Heart left ventricle (tissue), 16 donors: ENCODE data around the gene ACRV1. TPM values are rescaled to one million over a fixed set of nuclear protein-coding genes. Genes with fewer than 3 reads are reported as not detected.

Experiments
- ATAC-seq, 4 donors: fragments of 200-7000 bp; cut with Tn5 transposase; one replicate each; pipeline ENCODE4 v1.9.1; 2020 to 2022; ENCODE audit warnings: moderate library complexity in 4 of 4, mild to moderate bottlenecking in 3 of 4, moderate number of reproducible peaks in 1 of 4
- DNase-seq, 5 donors: peaks; one replicate each; pipeline ENCODE4 v3.0.0-alpha.2; 2020
- H3K27ac ChIP-seq, 12 donors: fragments of 200-600 bp; sonication (generic) in 4 of 12; one replicate each; pipeline versions ENCODE4 v1.5.0 to v1.8.0; 2016 to 2022; ENCODE audit warnings: mild to moderate bottlenecking in 2 of 12
- H3K27me3 ChIP-seq, 9 donors: fragments of 200-600 bp; sonication (generic) in 2 of 9; one replicate each; pipeline versions ENCODE4 v1.5.1 to v1.8.0; 2016 to 2022; ENCODE audit warnings: mild to moderate bottlenecking in 3 of 9
- H3K36me3 ChIP-seq, 9 donors: fragments of 200-600 bp; sonication (generic) in 2 of 9; one replicate each; pipeline versions ENCODE4 v1.5.0 to v1.8.0; 2018 to 2022; ENCODE audit warnings: mild to moderate bottlenecking in 2 of 9
- H3K4me1 ChIP-seq, 12 donors: fragments of 200-600 bp; sonication (generic) in 4 of 12; one replicate each; pipeline versions ENCODE4 v1.5.0 to v1.8.0; 2016 to 2022; ENCODE audit warnings: mild to moderate bottlenecking in 3 of 12
- H3K4me3 ChIP-seq, 12 donors: fragments of 200-600 bp; sonication (generic) in 4 of 12; one replicate each; pipeline versions ENCODE4 v1.5.0 to v1.8.0; 2017 to 2022; ENCODE audit warnings: mild to moderate bottlenecking in 9 of 12, moderate library complexity in 4 of 12
- H3K9me3 ChIP-seq, 12 donors: fragments of 200-600 bp; sonication (generic) in 4 of 12; one replicate each; pipeline versions ENCODE4 v1.5.0 to v1.8.0; 2016 to 2022; ENCODE audit warnings: mild to moderate bottlenecking in 1 of 12
- CTCF ChIP-seq, 12 donors: fragments of 200-600 bp; sonication (generic) in 4 of 12; IDR thresholded peaks; one replicate each; pipeline versions ENCODE4 v1.5.0 to v1.8.0; 2018 to 2022; ENCODE audit warnings: antibody characterized with exemption in 12 of 12, mild to moderate bottlenecking in 5 of 12
- POLR2A ChIP-seq, 2 donors: fragments of 450-650 bp; IDR thresholded peaks; one replicate each; pipeline ENCODE4 v1.6.1; 2017; ENCODE audit warnings: antibody characterized with exemption in 2 of 2, mild to moderate bottlenecking in 2 of 2, moderate library complexity in 2 of 2
- WGBS, 4 donors: extraction: QIAGEN DNeasy Blood & Tissue Kit in 2 of 4; methylation state at CpG; one replicate each; pipeline versions ENCODE4 v1.1.5 to v1.1.7; 2013 to 2018; 5-methylcytosine and 5-hydroxymethylcytosine counted together
- intact Hi-C, 10 donors: fragments of 100-400 bp; cut with DNase I; formaldehyde crosslinking; loops; one replicate each; pipeline versions ENCODE4 v1.11.1 to v1.14.2; 2022
- polyA plus RNA-seq, 2 donors: library from polyadenylated mRNA; stranded (reverse); fragments of 200-250 nt; gene quantifications; one replicate each; pipeline ENCODE4 v1.2.3, GENCODE V29; 2013
- total RNA-seq, 9 donors: library from RNA; depleted of rRNA in 2 of 9; stranded (reverse); fragments of >200 nt in 2 of 9; fragmentation: NEBNext Ultra II Directional in 3 of 9; extraction: Animal tissue kit (Norgen Biotek cat#: 25700) in 3 of 9; gene quantifications; one replicate each; pipeline versions ENCODE4 v1.1.0 to v1.2.4, GENCODE V29; 2016 to 2023
- donor health status: ischemic (EF 13 %, LVEDD 7.1; RV severe dilation, severe dysfunction).
- donor health status: healthy with polysubstance abuse.
- donor health status: DM: no; HTN: yes; CAD: no.
- donor health status: DM: no; HTN: no; CAD: no.
- donor health status: ischemic (EF 25% LVEDD 6.9; RV normal size, moderate dysfunction).
- donor health status: ischemic (EF 25% LVEDD 5.7; RV mildly dilated, moderate dysfunction).
- donor health status: healthy.
- donor health status: DM: yes; HTN: yes; CAD: no.
- donor health status: ischemic (EF 35%, LVEDD 5.7; RV mildly dilated, moderate dysfunction).
- donor health status: nonischemic (EF 11% LVEDD 7.7; RV severe dilation, severe dysfunction).
- donor health status: DM: yes; HTN: yes; CAD: no.
- donor health status: PGD.
- donor health status: ischemic (EF 29% LVEDD 5.4; RV normal size, mild dysfunction).
- donor health status: nonischemic (EF 23%, LVEDD 6.1; RV moderate dilation, normal function).

Gene ACRV1
- total and polyA plus RNA-seq, 11 donors, result not detected

DNA sequence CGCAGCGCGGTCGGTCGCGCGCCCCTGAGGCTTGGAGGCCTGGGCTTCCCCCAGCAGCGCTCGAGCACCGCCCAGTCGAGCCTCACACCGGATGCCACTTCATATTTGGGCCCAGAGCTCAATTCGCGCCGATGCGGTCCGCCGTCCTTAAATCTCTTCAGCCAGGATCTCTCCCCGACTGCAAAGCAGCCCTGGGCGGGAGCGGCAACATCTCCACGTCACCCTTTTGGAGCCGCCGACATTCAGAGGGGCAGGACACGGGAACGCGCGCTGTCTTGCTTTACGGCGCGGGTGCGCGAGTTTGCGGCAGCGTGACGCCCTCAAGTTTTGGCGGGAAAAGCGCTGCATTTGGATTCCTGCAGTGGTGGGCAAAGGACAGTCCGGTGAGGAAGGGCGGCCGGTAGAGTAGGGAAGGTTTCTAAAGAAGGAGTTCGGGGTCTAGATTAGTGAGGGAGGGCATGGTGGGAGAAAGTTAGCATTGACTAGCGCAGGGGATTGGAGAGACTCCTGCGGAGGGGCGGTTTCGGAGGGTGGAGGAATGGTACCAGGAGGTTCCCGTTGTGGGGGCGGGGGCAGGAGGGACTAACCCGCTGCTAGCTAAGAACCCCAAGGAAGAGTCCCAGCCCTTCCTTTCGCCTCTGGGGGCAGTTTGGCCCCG, 54.9 kb downstream of the ACRV1 start:
- Histone ChIP-seq H3K4me3 (peak overlapping the region; percentile 40 to 80 (median 74)), H3K4me1 (peaks cover 4 to 23% (median 15%) of the 10 kb centered on the region in 12 donors), H3K36me3 (peaks cover 0 to 20% (median 13%) of the 10 kb centered on the region in 9 donors), H3K27ac (peak overlapping the region; percentile 70 to 98 (median 95)), H3K9me3 (no peaks in the 10 kb centered on the region), H3K27me3 (no peaks in the 10 kb centered on the region)
- peak; percentile 92 to 97 (median 96) for ATAC-seq
- TF ChIP-seq CTCF (IDR thresholded peaks at IDR 0.05), result no peak
- peak in 1 of 2 donors; percentile 48 for TF ChIP-seq POLR2A (IDR thresholded peaks at IDR 0.05)
- 0 to 1% (median 0%) methylated on average over 39 to 51 of the region's 51 CpGs for WGBS, 4 donors
- intact Hi-C loops, result loop anchor here in 7 of 10 donors (1.0 to 10.0 kb wide), 11 partner anchors 33 to 639 kb away; partner anchors contain the start of genes STT3A (in 3 of the 7), EI24 (in 2 of the 7), HYLS1 (in 2 of the 7) and FEZ1 (in 1 of the 7)
- peak; percentile 86 to 92 (median 90) for DNase-seq

GRCh38 chr11:125625225-125625629, 55.4 kb downstream of the ACRV1 start:
- Histone ChIP-seq H3K36me3 (peaks cover 0 to 26% (median 19%) of the 10 kb centered on the region in 9 donors), H3K4me3 (peak overlapping the region; percentile 40 to 80 (median 74)), H3K27ac (peak overlapping the region; percentile 70 to 98 (median 95)), H3K9me3 (no peaks in the 10 kb centered on the region), H3K4me1 (peaks cover 4 to 23% (median 15%) of the 10 kb centered on the region in 12 donors), H3K27me3 (no peaks in the 10 kb centered on the region)
- WGBS, 4 donors, result 1 to 2% (median 1%) methylated on average over 15 to 20 of the region's 20 CpGs
- ATAC-seq (peak in 3 of 4 donors; percentile 36 to 59 (median 49)), DNase-seq (no peak)
- no peak for TF ChIP-seq POLR2A (IDR thresholded peaks at IDR 0.05)
- TF ChIP-seq CTCF (IDR thresholded peaks at IDR 0.05), result peak in 1 of 12 donors; percentile 10
- intact Hi-C loops, result loop anchor here in 7 of 10 donors (1.0 to 10.0 kb wide), 11 partner anchors 33 to 640 kb away; partner anchors contain the start of genes STT3A (in 3 of the 7), EI24 (in 2 of the 7), HYLS1 (in 2 of the 7) and FEZ1 (in 1 of the 7)

DNA sequence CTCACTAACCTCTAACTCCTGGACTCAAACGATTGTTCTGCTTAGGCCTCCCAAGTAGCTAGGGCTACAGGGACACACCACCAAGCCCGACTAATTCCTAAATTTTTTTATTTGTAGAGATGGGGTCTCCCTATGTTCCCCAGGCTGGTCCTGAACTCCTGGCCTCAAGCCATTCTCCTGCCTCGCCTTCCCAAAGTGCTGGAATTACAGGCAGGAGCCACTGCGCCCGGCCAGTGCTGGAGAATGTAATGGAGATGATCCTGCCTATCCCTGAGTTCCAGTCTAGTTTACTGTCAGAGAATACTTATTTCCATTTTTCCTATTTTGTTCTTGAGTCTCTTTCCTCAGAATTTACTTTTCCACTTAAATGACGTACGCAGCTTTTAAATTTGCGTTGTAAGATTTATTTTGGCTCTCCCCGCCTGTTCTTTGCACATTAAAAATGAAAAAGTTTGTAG, 55.9 kb downstream of the ACRV1 start, which contains the start of gene CHEK1:
Gene CHEK1 (plus strand): TSS at position 408 of the 458 bp plus-strand sequence. CDS start 1,606 bp downstream, outside the sequence.
- H3K4me3 ChIP-seq, result peak within 1 kb of the TSS; percentile 40 to 80 (median 74)
- WGBS, 4 donors, result 56 to 63% (median 62%) methylated on average over 9 of the region's 9 CpGs
- TF ChIP-seq POLR2A (IDR thresholded peaks at IDR 0.05) (no peak), CTCF (IDR thresholded peaks at IDR 0.05) (no peak)
- intact Hi-C loops, result loop anchor here in 7 of 10 donors (1.0 to 10.0 kb wide), 12 partner anchors 32 to 640 kb away; partner anchors contain the start of genes STT3A (in 3 of the 7), EI24 (in 2 of the 7), HYLS1 (in 2 of the 7) and FEZ1 (in 1 of the 7)
- peak within 1 kb of the TSS; percentile 70 to 98 (median 95) for H3K27ac ChIP-seq
- H3K4me1 ChIP-seq, result peaks cover 4 to 23% (median 15%) of the 10 kb centered on the region in 12 donors
- no peaks in the 10 kb centered on the region for H3K9me3 ChIP-seq
- H3K36me3 ChIP-seq, result peaks cover 0 to 30% (median 23%) of the 10 kb centered on the region in 9 donors
- DNase-seq (no peak), ATAC-seq (no peak)
- no peaks in the 10 kb centered on the region for H3K27me3 ChIP-seq

DNA sequence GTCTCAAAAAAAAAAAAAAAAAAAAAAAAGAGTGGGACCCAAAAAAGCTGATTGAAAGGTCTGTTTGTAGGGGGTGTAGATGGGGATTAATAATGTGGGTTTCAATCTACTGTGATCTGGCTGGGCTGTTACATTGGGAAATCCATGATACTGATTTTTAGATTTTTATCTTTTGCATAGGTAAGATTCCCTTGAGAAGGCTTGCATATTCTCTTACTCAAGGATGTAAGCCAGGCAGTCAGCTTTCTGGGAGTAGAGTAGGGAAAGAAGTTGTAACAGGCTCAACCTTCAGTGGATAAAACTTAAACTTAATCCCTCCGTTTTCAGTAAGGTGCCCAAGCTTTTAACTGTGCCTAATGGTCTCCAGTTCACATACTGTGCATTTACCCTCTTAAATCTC, 57.6 kb downstream of the ACRV1 start:
- no peak overlapping the region for H3K4me3 ChIP-seq
- no peak for ATAC-seq
- DNase-seq, result no peak
- H3K27ac ChIP-seq, result no peak overlapping the region
- WGBS, 4 donors, result 86 to 93% (median 90%) methylated on average over 1 of the region's 1 CpG
- intact Hi-C loops, result loop anchor here in 3 of 10 donors (5.0 to 10.0 kb wide), 5 partner anchors 46 to 642 kb away; partner anchors contain the start of genes EI24 (in 1 of the 3), FEZ1 (in 1 of the 3), FOXRED1 (in 1 of the 3) and HYLS1 (in 1 of the 3)
- peaks cover 4 to 23% (median 15%) of the 10 kb centered on the region in 12 donors for H3K4me1 ChIP-seq
- TF ChIP-seq POLR2A (IDR thresholded peaks at IDR 0.05) (no peak), CTCF (IDR thresholded peaks at IDR 0.05) (no peak)
- no peaks in the 10 kb centered on the region for H3K27me3 ChIP-seq
- H3K36me3 ChIP-seq, result peaks cover 0 to 47% (median 40%) of the 10 kb centered on the region in 9 donors
- no peaks in the 10 kb centered on the region for H3K9me3 ChIP-seq
